CD4-positive, alpha-beta T cell treated with Interleukin-1 beta for 1 hour (primary cell): ENCODE results near the gene ATXN1.

Experiments
- DNase-seq, 2 donors: peaks; one replicate each; pipeline ENCODE4 v3.0.0-alpha.2; 2020 to 2022

The ATXN1 gene

DNA sequence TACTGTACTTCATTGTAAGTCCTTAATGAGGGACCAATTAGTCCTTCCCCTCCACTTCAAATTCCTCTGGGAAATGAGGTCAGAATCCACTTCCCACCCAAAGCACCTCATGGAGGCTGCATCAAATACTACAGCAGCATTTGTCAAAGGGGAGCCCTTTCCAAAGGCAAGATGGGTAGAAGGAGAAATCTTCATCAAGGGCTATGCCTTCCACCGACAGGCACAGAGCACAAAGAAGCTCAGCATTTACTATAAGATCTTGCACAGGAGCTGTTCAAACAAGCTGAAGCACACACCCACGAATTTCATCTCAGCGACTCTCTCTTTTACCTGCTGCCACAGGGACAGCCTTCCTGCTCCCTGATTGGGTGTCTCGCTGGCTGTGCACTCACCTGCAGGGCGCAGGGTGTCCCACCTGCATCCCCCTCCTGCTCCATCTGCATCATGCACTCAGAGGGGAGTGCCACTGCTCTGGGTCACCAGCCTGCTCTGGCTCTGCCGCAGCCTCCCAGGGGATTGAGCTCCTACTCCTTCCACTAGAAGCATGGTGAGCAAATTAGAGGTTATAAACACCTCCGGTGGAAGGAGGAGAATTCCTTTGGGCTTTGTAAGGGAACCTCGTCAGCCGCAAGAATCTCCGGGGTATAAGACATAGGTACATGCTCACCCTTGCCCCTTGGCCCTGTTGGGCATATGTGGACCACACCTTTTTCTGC, 164.5 kb downstream of the ATXN1 start:
- no peak for DNase-seq

GRCh38 chr6:16595514-16596120, 165.6 kb downstream of the ATXN1 start:
- DNase-seq, result no peak

DNA sequence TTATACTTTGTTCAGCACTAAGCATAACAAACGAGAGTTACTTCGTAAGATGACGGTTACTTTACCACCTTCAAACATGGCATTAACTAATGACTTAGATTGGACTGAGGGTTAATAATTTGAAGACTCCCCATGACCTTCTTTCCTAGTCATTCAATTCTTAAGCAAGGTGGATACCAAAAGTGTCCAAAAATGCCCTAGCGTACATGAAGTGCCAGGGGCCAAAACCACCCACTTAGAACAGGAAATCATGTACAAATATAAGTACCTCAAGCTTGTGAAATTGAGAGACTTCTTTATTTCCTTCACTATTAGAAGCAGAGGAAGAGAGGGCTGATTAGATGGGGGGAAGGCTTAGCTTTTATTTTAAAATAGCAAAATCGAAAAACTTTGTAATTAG, 166.4 kb downstream of the ATXN1 start:
- no peak for DNase-seq

DNA sequence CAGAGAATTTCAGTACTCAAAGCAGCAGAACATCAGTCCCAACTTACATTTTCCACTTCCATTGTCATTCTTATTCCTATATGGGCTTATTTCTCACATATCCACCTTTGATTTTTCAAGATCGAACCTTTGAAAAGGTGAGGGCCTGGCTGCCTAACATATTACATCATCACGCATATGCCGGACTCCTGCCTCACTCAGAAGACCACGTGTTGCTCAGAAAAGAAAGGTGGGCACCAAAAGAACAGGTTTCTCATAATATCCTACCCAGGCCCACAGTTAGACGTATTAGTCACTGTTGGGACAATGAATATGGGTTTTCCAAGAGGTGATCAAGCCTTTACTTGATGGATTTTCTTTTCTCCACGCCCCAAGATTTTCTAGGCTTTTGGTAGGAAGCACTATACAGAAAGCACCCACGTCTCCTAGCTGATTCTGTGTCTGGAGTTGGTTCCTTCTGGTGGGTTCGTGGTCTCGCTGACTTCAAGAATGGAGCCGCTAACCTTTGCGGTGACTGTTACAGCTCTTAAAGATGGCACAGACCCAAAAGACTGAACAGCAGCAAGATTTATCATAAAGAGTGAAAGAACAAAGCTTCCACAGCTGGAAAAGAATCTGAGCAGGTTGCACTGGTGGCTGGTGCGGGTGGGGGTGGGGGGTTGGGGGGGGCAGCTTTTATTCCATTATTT, 168.9 kb downstream of the ATXN1 start:
- DNase-seq, result no peak

GRCh38 chr6:16591396-16592222, 169.7 kb downstream of the ATXN1 start:
- DNase-seq, result no peak

DNA sequence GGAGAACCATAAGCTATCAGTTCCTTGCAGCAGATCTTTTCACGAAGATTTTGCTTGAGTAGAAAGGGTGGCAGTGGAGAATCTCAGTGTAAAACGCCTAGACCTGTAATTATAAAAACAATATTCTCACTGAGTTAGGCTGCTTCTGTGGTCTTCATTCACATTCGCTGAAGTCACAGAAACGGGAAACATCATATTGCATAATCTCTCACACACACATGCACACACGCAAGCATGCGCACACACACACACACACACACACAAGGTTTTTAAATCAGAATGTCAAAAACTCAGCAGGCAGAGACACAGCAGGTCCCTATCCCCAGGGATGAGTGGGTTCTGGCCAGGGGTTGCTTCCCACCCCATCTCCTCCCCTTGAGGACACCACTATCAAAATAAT, 175.5 kb downstream of the ATXN1 start:
- peak in 1 of 2 donors; percentile 18 for DNase-seq

DNA sequence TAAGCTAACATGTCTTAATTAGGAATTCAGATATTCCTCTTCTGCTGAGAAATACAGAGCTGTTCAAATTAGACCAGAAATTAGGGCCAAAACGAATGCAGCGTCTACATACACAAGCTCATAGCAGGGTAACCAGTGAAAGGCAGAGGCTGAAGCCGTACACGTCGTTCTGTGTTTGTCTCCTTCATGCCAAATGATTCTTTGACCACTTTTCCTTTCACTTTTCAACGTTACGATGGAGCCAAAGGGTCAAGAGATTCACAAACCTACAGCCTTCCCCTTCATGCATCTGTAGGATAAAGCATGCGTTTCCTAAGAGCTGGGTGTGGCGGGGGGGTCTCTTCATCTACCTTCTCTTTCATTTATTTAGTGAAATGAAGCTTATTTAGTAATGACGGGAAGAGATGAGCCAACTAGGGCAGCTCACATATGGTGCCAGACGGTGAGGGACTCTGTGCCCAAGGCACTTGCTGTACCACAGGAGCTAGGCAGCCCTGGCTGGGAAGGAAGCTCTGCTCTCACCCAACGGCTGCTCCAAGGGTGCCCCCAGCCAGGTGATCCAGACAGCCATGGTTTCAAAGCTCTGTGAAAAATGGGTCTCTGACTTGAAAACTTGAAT, 178.0 kb downstream of the ATXN1 start:
- no peak for DNase-seq

DNA sequence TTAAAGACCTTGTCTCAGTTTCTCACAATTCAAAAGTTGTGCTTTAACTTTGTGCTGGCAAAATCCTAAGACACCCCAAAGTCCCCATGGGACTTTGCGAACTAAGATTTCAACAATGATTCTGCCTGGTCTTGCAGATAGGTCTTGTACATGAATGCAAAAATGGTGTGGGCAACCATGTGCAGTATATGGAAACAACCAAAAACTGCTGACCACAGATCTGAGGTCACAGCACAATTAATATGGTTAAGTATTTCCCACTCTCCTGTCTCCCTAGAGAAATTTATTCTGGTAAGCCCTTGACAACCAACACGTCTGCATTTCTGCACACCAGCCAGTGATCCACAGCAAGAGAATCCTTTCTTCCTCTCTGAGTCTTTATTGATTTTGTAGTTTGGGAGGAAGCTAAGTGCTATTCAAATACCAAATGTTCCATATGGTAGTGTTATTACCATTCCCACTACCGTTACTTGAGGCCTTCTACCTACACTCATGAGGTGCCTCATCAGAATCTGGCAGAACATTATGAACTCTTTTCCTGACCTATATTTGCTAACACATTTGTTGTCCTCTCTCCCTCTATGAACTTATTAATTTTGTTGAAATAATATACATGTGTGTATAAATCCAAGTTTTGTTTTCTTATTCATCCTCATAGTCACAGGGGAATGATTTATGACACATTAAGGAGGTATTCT, 178.7 kb downstream of the ATXN1 start:
- no peak for DNase-seq

GRCh38 chr6:16578695-16579285, 182.5 kb downstream of the ATXN1 start:
- no peak for DNase-seq

DNA sequence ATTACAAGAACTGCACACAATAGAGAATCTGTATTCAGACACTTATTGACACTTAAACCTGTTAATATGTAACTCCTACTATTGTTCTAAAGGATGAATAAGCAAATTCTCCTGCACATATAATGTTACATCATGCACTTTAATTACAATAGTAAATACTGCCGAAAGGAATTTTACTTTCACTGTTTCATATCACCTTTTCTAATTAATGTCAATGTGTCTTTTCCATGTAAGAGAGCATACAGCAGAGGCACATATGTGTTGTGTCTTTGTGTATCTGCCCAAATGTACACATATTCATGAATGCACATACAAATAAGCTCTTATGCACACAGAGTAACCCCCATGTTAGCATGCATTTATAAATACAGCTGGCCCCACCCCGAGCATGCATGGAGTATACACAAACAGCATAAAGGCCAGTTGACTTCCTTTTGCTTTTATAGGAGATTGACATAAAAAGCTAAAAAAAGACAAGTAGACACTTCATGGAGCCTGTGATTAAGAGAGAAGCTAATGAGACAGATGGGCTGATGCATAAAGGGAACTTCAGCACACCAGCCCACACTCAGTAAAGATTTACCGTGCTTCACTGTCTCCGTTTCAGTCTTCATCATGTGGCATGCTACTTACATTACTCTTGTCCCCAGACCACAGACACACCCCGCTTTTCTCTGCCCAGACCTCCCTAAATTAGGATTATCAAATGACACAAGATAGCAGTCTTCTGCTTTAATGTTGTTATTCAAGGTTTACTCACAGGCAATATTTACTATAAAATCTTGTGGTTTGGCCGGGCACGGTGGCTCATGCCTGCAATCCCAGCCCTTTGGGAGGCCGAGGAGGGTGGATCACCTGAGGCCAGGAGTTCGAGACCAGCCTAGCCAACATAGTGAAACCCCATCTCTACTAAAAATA, 184.6 kb downstream of the ATXN1 start:
- no peak for DNase-seq

DNA sequence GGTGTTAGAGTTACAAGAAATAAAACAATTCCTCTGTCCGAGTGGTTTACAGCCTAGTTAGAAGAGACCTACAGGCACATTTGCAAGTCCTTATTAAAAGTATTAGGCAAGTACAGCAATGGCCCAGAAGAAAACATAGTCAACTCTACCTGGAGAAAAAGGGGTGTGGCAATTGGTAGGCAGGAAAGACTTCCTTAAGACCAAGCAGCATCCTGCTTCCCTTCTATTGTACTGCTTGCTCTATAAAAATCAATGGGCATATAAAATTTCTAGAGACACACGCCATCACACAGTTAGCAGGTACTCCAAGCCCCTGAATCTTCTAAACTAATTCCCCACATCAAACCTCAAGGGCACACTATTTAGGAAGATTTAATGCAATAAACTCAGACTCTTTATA, 185.6 kb downstream of the ATXN1 start:
- no peak for DNase-seq

GRCh38 chr6:16572943-16573342, 188.3 kb downstream of the ATXN1 start:
- no peak for DNase-seq

GRCh38 chr6:16572317-16572716, 188.9 kb downstream of the ATXN1 start:
- no peak for DNase-seq

- no peak for DNase-seq
These were observed 190.3 kb downstream of the ATXN1 start for GRCh38 chr6:16570946-16571345.

DNA sequence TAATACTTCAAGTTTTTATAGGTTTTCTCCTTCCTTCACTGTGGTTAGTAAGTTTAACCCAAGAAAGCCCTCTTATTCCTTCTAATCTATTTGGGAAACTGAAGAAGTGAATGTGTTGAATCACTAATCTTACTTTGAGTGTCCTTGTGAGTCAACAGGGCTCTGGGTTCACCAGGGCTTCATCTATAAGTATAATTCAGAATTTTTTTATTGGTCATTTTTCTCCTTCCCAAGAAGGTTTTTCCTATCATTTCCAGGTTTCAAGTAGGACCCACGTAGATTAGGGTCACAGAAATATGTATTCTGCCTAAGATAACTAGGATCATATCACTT, 191.1 kb downstream of the ATXN1 start:
- DNase-seq, result no peak

- no peak for DNase-seq
These were observed 193.1 kb downstream of the ATXN1 start for GRCh38 chr6:16568128-16568527.

DNA sequence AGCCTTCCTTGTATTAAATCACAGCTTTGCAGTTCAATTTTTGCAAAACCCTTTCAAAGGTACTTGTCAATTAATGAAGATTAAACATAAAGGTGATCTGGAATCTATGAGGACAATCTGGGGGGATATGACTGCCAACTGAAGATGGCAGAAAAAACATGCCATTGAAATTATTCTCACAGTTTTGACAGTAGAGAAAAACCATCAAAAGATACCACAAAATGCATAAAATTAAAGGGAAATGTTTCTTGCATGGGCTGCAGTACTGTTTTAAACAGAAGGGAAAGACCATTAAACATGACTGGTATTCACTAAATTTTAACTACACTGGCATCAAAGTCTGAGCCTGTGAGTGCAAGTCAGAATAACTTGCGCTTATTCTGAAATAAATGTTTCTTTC, 194.2 kb downstream of the ATXN1 start:
- DNase-seq, result no peak

GRCh38 chr6:16564436-16564835, 196.8 kb downstream of the ATXN1 start:
- DNase-seq, result no peak

DNA sequence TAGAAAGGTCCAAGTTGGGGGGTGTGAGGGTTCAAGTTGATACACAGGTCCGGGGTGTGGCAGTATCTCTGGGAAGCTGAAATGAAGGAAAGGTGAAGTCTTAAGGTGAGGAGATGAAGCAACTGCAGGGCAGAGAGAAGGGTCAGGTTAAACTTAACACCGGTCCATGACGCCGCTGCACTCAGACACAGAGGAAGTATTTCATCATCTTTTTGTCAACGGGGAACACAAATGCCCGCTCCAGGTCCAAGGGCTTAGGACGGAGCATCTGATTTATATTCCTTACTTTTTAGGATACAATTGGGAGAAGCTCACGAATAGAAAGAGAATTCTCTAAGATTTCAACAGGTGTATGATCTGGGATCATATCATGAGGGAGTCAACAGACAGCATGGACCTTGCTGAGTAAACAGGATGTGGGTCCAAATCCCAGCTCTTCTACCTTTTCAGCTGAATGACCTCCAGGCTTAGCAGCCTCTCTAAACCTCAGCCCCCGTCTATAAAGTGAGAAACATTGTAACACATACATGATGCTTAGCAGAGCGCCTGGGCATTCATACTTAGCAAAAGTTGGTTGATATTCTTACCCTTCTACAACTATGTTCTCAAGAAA, 197.5 kb downstream of the ATXN1 start:
- DNase-seq, result no peak

- no peak for DNase-seq
These were observed 198.8 kb downstream of the ATXN1 start for GRCh38 chr6:16562498-16562897.
